NCI-H2196 (cell line): Measurements from ENCODE around the gene MRPL49.

Experiments used
- DNase-seq: peaks from one replicate; lab custom pipeline; 2025; ENCODE audit not compliant: unreplicated experiment; lab: John Stamatoyannopoulos, UW

Gene MRPL49

DNA sequence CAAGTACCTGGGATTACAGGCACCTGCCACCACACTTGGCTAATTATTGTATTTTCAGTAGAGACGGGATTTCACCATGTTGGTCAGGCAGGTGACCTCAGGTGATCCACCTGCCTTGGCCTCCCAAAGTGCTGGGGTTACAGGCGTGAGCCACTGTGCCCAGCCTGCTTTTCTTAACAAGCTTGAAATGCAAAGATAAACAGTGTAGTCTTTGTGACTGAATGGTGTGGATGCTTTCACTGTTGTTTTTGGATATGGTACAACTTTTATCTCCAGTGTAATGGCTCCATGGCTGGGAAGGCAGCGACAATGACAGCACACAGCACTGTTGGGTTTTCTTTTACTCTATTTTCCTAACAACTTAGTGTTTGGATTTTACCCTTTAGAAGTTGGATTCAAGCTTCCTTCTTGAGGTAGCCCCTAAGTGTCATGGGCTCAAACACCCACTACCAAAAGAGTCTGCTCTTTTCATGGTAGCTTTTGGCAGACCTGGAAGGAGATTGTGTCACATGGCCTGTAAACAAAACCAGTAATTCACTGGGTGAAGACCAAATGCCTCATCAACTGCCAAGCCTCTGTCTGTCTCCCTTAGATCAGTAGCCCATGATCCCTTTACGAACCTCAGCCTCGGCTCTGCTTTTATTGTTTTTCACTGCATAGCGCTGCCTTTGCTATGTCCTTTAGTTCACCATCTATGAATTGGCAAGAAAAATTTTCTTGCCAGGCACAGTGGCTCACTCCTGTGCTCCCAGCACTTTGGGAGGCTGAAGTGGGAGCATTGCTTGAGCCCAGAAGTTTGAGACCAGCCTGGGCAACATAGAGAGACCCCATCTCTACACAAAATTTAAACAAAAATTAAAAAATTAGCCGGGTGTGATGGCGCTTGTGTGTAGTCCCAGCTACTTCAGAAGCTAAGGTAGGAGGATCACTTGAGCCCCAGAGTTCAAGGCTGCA, 19.7 kb upstream of the MRPL49 start:
- peak; percentile 74 for DNase-seq

DNA sequence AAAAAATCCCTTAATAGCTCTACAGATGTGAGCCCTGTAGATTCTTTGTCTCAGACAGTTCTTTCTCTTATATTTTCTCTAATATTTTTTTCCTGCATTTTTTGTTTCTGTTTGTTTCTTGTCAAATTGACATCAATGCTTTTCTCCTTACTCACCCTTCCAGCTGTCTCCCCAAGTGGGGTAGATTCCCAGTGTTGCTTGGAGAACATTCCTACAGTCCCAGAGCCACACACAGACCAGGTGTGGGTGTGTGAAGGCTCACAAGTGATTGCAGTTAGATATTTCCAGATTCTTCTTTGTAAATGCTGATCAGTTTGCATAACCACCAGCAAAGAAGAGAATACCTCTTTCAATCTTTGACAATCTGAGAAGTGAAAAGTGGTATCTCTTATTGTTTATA, 18.6 kb upstream of the MRPL49 start:
- DNase-seq, result no peak

DNA sequence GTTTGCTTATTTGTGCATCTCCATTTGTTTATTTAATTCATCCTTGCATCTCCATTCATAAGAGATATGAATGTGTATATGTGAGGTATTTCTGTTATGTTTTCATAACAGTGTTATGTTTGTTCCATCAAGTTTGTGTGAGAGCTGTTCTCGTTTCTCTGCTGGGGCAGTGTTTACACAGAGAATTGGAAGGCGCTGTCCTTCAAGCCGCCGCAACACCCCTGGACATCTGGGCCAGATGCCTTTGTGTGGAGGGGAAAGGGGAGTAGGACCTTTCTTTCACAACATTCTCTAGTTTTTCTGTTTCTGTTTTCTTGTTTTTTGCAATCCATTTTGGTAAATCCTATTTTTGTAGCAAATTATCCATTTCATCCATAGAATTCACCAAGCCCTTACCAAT, 17.5 kb upstream of the MRPL49 start:
- DNase-seq, result peak; percentile 18

DNA sequence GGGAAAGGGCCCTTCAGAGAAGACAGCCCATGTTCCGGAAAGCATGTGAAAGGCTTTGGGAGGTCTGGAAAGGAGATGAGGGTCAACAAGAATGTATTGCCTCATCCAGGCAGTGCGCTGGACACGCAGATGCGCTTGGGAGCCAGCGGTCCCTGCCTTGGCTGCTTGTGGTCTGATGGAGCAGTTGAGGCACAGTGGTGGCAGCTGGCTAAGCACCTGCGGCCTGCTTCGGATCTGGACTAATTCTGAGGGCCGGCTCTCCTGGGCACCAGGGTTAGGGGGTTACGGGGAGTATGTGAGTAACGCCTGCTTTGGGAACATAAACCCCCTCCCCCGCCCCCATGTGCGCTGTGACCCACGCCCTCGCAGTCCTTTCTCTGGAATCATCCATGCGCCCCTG, 15.0 kb upstream of the MRPL49 start:
- no peak for DNase-seq

DNA sequence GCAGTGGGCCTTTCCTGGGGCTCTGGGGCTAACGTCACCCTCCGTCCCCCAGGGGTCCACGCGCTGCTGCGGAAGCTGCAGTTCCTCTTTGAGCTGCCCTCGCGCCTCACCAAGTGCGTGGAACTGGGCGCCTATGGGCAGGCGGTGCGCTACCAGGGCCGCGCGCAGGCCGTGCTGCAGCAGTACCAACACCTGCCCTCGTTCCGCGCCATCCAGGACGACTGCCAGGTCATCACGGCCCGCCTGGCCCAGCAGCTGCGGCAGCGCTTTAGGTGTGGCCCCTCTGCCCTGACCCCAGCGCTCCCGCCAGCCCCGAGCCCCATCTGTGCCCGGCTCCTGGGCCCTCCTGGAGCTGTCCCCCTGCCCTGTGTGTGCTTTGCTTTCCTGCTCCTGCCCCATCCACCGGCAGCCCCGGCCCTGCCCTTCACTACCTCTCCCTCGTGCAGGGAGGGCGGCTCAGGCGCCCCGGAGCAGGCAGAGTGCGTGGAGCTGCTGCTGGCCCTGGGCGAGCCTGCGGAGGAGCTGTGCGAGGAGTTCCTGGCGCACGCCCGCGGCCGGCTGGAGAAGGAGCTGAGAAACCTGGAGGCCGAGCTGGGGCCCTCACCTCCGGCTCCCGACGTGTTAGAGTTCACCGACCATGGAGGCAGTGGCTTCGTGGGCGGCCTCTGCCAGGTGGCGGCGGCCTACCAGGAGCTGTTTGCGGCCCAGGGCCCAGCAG, 14.2 kb upstream of the MRPL49 start:
- no peak for DNase-seq

DNA sequence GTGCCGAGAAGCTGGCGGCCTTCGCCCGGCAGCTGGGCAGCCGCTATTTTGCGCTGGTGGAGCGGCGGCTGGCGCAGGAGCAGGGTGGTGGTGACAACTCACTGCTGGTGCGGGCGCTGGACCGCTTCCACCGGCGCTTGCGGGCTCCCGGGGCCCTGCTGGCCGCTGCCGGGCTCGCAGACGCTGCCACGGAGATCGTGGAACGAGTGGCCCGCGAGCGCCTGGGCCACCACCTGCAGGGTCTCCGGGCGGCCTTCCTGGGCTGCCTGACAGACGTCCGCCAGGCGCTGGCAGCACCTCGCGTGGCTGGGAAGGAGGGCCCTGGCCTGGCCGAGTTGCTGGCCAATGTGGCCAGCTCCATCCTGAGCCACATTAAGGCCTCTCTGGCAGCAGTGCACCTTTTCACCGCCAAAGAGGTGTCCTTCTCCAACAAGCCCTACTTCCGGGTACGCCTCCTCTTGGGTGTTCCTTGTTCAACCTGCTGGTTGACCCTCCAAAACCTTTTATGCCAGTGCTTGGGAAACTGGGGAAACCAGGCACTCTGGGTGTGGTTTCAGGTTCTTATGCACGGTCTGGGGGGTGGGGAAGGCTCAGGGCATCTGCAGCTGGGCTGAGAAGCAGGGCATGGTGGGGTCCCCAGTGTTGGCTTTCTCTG, 13.5 kb upstream of the MRPL49 start:
- DNase-seq, result no peak

DNA sequence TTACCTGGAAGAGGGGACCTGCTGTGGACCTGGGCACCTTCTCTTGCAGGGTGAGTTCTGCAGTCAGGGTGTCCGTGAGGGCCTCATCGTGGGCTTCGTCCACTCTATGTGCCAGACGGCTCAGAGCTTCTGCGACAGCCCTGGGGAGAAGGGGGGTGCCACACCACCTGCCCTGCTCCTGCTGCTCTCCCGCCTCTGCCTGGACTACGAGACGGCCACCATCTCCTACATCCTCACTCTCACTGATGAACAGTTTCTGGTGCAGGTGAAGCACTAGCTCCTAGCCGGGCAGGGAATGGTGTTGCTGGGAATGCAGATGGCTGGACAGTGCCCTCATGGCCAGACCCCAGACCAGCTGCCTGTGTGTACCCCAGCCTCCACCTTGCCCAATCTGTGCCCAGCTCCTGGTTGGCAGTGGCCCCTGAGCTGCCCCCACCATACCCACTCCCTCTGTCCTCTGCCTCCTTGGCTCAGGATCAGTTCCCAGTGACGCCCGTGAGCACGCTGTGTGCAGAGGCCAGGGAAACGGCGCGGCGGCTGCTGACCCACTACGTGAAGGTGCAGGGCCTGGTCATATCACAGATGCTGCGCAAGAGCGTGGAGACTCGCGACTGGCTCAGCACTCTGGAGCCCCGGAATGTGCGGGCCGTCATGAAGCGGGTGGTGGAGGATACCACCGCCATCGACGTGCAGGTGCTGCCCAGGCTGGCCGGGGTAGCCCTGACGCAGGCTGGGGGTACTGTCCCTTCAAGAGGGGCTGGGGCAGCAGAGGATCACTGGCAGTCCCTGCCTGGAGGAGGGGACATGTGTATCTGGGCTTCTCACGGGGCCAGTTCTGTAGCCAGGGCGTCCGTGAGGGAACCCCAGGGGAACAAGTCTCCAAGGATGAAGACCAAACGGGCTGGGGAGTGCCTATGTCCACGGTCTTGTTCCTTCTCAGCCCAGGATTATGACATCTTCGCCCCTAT, 12.6 kb upstream of the MRPL49 start:
- DNase-seq, result no peak

DNA sequence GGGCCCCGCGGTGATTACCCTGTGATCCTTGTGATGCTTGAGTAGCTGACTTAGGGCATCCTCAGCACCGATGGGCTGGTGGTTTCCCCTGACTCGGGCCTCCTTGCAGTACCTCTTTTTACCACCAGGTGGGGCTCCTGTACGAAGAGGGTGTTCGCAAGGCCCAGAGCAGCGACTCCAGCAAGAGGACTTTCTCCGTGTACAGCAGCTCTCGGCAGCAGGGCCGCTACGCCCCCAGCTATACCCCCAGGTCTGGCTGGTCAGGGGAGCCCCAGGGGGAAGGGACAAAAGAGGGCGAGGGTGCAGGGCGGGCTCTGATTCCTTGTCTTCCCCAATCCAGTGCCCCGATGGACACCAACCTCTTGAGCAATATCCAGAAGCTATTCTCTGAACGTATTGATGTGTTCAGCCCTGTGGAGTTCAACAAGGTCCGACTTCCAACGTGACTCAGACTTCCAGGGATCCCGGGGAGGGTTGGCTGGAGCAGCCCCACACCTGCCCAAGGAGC, 11.7 kb upstream of the MRPL49 start:
- DNase-seq, result peak; percentile 93

DNA sequence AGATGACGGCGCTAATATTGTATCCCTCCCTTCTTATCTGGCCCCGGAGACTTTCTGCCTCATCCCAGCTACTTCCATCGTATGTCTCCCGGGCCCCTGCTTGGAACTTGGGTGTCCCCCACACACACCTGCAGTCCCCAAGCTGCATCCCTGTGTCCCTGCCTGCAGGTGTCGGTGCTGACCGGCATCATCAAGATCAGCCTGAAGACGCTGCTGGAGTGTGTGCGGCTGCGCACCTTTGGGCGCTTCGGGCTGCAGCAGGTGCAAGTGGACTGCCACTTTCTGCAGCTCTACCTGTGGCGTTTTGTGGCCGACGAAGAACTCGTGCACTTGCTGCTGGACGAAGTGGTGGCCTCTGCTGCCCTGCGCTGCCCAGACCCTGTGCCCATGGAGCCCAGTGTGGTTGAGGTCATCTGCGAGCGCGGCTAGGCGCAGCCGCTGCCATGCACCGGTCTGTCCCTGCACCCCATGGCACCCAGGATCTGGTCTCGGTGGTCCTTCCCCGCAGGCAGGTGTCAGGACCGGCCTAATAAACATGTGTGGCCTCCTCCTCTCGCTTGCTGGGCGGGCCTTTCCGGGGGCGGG, 10.9 kb upstream of the MRPL49 start:
- DNase-seq, result no peak

DNA sequence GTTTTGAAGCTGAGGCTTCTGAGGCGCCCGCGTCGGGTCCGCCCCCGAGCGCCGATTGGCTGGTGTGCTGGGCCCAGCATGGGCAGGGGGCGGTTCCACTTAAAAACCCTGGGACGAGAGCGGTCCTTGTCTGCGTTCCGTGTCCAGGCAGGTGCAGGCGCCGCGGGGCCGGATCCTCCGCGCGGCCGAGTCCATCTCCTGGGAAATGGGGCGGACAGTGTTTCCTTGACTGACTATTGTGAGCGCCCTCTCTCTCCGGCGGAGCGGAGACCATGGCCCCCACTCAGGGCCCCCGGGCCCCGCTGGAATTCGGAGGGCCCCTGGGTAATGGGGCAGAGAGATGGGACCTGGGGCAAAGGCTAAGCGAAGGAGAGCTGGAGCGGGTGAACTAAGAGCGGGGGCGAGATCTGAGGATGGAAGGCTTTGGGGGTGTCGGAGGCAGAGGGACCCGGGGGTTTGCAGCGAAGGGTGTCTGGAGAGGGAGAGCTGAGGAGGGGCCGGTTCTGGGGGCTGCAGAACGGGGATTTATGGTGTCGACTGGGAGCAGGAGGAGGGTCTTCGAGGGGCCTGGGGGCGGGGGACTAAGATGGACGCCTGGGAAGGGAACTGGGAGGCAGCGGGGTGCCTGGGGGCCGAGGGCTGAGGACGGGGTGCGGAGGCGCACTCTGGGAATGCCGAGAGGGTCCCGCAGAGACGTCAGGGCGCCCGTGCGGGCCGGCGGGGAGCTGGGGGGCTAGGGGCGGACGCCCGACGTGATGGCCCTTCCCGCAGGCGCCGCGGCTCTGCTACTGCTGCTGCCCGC, 10.2 kb upstream of the MRPL49 start, which contains the start of gene TM7SF2:
Gene TM7SF2 (plus strand): TSS at position 129 of the 802 bp plus-strand sequence. CDS start 144 bp downstream, at position 273.
- DNase-seq, result peak; percentile 97

DNA sequence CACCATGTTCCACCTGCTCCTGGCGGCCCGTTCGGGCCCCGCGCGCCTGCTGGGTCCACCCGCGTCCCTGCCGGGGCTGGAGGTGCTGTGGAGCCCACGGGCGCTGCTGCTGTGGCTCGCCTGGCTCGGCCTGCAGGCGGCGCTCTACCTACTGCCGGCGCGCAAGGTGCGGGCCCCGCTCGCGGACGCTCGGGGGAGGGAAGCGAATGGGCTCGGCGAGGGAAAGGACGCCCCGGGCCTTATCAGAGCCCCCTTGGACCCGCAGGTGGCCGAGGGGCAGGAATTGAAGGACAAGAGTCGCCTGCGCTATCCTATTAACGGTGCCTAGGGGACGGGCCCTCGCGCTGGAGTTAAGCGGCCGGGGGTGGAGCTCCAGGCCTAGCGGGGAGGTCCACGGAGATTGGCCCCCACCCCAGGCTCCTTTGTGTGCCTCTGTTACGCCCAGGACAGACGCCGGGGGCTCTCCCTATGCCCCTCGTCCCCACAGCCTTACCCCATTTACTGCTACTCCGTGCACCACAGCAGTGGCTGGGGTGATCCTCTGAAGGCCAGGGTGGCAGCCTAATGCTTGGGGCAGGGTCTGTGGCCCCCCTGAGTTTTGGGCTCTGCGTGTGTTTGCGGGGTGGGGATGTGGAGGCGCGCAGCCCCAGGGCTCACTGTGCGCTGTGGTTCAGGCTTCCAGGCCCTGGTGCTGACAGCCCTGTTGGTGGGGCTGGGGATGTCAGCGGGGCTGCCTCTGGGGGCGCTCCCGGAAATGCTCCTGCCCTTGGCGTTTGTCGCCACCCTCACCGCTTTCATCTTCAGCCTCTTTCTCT, 9.4 kb upstream of the MRPL49 start:
- DNase-seq, result peak; percentile 69

DNA sequence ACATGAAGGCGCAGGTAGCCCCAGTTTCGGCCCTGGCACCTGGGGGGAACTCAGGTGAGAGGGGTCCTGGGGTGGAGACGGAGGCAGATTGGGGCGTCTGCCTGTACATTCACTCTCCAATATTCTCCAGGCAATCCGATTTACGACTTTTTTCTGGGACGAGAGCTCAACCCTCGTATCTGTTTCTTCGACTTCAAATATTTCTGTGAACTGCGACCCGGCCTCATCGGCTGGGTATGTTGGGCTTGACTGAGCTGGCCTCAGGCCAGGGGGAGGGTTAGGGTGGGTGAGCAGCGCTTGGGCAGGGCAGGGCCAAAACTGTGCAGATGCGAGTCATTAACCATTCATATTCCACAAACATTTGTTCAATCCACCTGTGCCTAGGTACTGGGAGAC, 8.8 kb upstream of the MRPL49 start:
- no peak for DNase-seq

DNA sequence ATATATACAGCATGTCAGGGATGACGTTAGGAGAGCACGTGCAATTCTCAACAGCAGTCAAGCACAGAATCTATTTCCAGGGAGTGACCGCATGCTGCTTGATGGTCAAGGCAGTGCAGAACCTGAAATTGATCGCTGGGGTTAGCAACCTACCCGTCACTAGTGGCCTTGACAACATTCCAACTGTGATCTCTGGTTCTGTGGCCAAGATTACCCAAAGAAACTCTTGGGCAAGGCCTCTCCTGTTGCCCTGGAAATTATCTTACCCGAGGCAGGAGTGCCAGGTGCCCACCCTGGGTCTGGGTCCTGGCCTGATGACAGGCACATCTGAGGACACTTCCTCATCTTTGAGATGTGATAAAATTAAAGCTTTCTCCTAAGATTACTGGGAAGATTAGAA, 8.3 kb upstream of the MRPL49 start:
- no peak for DNase-seq

DNA sequence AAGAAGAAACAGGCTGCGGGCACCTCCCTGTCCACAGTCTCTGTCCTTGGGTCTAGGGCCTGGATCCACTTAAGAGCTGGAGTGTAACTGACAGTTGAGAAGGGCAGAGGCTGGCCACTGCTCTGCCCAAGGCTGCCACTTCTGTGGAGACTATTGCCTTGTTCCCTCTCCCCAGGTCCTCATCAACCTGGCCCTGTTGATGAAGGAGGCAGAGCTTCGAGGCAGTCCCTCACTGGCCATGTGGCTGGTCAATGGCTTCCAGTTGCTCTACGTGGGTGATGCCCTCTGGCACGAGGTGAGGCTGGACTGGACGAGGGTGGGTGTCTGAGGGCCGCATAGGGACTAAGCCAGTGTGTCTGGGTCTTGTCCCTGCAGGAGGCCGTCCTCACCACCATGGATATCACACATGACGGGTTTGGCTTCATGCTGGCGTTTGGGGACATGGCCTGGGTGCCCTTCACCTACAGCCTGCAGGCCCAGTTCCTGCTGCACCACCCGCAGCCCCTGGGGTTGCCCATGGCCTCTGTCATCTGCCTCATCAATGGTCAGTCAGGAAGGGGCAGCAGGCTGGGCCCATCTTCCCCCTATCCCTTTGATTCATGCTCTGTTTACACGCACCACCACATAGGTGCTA, 7.5 kb upstream of the MRPL49 start:
- DNase-seq, result no peak

DNA sequence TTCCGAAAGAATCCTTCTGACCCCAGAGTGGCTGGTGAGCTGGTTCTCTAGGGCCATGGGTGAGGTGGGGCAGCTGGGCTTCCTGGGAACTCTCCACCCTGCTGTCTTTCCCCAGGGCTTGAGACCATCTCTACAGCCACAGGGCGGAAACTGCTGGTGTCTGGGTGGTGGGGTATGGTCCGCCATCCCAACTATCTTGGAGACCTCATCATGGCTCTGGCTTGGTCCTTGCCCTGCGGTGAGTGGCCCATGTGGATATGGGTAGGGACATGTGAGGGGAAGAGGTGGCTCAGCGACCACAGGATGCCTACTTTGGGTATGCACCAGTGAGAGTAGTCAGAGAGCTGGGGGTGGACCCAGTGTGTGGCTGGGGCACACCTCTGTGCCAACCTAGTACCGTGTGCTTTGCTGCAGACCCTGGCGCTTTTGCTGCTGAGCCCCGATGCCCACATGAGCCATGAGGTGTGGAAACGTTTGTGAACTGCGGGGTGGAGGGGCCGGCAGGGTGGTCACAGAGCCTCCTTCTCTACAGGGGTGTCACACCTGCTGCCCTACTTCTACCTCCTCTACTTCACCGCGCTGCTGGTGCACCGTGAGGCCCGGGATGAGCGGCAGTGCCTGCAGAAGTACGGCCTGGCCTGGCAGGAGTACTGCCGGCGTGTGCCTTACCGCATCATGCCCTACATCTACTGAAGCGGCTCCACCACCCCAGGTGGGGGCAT, 6.6 kb upstream of the MRPL49 start:
- DNase-seq, result no peak

DNA sequence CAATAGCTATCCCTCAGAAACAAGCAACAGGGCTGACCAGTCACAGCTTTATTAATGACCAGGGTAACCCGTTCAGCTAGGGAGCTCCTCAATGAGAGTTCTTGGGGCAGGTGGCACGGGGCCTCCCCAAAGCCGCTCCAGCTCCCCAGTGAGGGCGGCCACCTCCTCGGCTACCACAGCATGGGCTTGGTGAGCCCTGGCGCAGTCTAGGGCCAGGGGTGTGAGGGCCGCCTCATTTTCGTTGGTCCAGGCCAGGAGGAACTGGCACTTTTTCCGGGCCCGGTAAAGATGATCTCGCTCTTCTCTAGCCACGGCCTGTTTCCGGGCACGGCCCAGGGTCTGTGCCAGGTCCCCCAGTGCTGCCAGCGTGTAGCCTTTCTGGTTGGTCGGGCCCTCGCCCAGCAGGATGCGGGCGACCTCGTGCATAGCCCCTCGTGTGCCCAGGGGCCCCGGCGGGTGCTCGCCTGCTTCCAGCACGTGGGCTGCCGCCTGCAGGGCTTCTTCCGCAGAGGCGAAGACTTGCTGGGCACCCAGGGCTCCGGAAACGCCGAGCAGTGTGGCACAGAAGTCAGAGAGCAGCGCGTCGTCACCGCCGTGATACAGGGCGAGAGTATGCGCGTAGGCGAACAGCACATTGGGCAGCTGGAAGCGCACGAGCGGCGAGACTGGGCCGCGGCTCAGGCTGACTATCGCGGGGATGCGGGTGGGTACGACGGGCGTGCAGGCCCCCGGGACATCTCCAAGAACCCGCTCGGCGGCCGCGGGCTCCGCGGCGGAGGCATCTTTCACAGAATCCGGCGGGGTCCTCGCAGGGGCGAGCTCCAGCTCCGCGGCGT, 5.5 kb upstream of the MRPL49 start:
- peak; percentile 38 for DNase-seq
